ENCODE data around the gene CSMD2. TPM values are rescaled to one million over a fixed set of nuclear protein-coding genes. Genes with fewer than 3 reads are reported as not detected.

The CSMD2 gene
- total and polyA plus RNA-seq, 2 donors (not counting 1 experiment from before 2014, with no cell fraction given): 2.2 to 7.6 TPM

DNA sequence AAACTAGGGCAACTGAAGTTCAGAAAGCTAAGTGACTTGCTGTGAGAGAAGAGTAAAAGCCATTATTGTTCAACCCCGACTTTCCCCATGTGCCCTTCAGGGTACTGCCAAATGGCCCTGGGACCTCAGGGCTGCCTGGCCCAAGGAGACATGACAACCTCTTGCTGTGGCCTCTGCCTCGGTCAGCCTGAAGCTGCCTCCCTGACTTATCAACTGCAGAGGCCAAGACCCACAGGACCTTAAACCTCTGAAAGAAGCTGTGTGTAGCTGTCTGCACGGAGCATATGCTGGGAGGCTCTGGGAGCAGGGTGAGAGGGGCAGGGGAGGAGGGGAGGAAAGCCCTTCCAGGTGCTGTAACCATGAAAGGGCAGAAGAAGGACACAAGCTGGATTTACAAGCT is 265.3 kb downstream of the CSMD2 start:
- Histone ChIP-seq H3K36me3 (ENCODE audit: control insufficient read depth, insufficient read depth, low read length) (no peaks in the 10 kb centered on the region), H4K20me1 (ENCODE audit: control insufficient read depth, extremely low read depth, insufficient read depth, low read length) (no peaks in the 10 kb centered on the region), H3K79me2 (ENCODE audit: control insufficient read depth, insufficient read depth, low read length) (no peaks in the 10 kb centered on the region), H3K9me3 (ENCODE audit: control insufficient read depth, insufficient read depth, low read depth, low read length) (no peaks in the 10 kb centered on the region), H3K4me1 (ENCODE audit: control insufficient read depth, extremely low read depth, insufficient read depth, low read length) (peaks cover 17% of the 10 kb centered on the region), H3K27ac (ENCODE audit: insufficient read depth, low read length) (no peak overlapping the region), H3K4me2 (ENCODE audit: extremely low read depth, insufficient read depth, low read length) (no peak overlapping the region), H3K9ac (ENCODE audit: insufficient read depth, low read length) (no peak overlapping the region), H3K4me3 (replicated peaks in 1 of 4; ENCODE audit: control extremely low read depth in 1 of 4, insufficient read depth in 1 of 4, low read depth in 3 of 4, low read length in 4 of 4) (no peak overlapping the region), H2AFZ (ENCODE audit: low read length) (no peak overlapping the region), H3K27me3 (ENCODE audit: control insufficient read depth, insufficient read depth, low read length) (no peaks in the 10 kb centered on the region)
- DNase-seq (ENCODE audit: low read depth in 2 of 2): no peak
- TF ChIP-seq EZH2 (IDR thresholded peaks at IDR 0.05; ENCODE audit: low read length, missing control alignments): no peak
- TF ChIP-seq, protein P1, sequence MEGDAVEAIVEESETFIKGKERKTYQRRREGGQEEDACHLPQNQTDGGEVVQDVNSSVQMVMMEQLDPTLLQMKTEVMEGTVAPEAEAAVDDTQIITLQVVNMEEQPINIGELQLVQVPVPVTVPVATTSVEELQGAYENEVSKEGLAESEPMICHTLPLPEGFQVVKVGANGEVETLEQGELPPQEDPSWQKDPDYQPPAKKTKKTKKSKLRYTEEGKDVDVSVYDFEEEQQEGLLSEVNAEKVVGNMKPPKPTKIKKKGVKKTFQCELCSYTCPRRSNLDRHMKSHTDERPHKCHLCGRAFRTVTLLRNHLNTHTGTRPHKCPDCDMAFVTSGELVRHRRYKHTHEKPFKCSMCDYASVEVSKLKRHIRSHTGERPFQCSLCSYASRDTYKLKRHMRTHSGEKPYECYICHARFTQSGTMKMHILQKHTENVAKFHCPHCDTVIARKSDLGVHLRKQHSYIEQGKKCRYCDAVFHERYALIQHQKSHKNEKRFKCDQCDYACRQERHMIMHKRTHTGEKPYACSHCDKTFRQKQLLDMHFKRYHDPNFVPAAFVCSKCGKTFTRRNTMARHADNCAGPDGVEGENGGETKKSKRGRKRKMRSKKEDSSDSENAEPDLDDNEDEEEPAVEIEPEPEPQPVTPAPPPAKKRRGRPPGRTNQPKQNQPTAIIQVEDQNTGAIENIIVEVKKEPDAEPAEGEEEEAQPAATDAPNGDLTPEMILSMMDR (conservative IDR thresholded peaks at IDR 0.05 in 1 of 2, IDR thresholded peaks at IDR 0.05 in 1 of 2; ENCODE audit: low read depth in 1 of 2, low read length in 2 of 2): no peak

DNA sequence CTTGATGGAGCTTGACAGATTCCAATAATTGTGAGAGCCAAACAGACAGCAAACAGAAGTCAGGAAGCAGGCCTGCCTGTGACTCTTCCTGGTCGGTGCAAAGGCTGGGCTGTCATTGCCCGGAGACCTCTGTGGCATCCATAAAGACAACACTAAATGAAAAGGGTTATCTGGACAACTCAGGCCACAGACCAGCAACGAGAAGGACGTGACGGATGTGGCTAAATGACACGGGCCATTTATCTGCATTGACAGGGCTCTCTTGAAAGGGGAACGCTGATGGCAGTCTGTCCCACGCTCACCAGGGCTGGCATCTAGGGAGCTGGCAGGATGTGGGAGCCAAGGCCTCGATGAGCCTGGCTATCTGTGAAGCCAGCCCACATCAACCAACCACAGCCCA is 266.1 kb downstream of the CSMD2 start:
- Histone ChIP-seq H4K20me1 (ENCODE audit: control insufficient read depth, extremely low read depth, insufficient read depth, low read length) (no peaks in the 10 kb centered on the region), H3K9ac (ENCODE audit: insufficient read depth, low read length) (no peak overlapping the region), H3K9me3 (ENCODE audit: control insufficient read depth, insufficient read depth, low read depth, low read length) (no peaks in the 10 kb centered on the region), H3K79me2 (ENCODE audit: control insufficient read depth, insufficient read depth, low read length) (no peaks in the 10 kb centered on the region), H3K27me3 (ENCODE audit: control insufficient read depth, insufficient read depth, low read length) (no peaks in the 10 kb centered on the region), H3K4me1 (ENCODE audit: control insufficient read depth, extremely low read depth, insufficient read depth, low read length) (peaks cover 20% of the 10 kb centered on the region), H3K4me2 (ENCODE audit: extremely low read depth, insufficient read depth, low read length) (no peak overlapping the region), H3K36me3 (ENCODE audit: control insufficient read depth, insufficient read depth, low read length) (no peaks in the 10 kb centered on the region), H3K4me3 (replicated peaks in 1 of 4; ENCODE audit: control extremely low read depth in 1 of 4, insufficient read depth in 1 of 4, low read depth in 3 of 4, low read length in 4 of 4) (no peak overlapping the region), H2AFZ (ENCODE audit: low read length) (no peak overlapping the region), H3K27ac (ENCODE audit: insufficient read depth, low read length) (no peak overlapping the region)
- TF ChIP-seq, protein P1 (conservative IDR thresholded peaks at IDR 0.05 in 1 of 2, IDR thresholded peaks at IDR 0.05 in 1 of 2; ENCODE audit: low read depth in 1 of 2, low read length in 2 of 2): no peak
- no peak for TF ChIP-seq EZH2 (IDR thresholded peaks at IDR 0.05; ENCODE audit: low read length, missing control alignments)
- DNase-seq (ENCODE audit: low read depth in 2 of 2): no peak

DNA sequence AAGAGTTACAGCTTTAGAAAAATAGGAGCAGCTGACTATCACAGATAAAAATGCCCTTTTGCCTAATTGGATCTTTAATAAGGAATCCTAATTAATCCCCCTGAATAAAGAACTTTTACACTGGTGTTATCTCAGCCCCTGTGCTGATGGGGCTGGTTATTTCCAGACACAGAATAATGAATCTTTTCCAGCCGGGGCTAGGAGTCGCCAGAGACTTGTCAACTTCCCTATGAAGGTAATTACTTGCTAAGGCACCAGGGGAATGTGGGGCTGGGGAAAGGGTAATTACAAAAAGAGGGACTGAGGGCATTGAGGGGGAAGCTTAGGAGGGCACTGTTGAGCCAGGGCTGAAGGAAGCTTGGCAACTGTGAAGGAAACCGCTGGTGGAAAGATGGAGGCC is 266.6 kb downstream of the CSMD2 start:
- no peak overlapping the region for H2AFZ ChIP-seq (ENCODE audit: low read length)
- no peak for DNase-seq (ENCODE audit: low read depth in 2 of 2)
- peaks cover 17% of the 10 kb centered on the region for H3K4me1 ChIP-seq (ENCODE audit: control insufficient read depth, extremely low read depth, insufficient read depth, low read length)
- no peak overlapping the region for H3K4me2 ChIP-seq (ENCODE audit: extremely low read depth, insufficient read depth, low read length)
- H4K20me1 ChIP-seq (ENCODE audit: control insufficient read depth, extremely low read depth, insufficient read depth, low read length): no peaks in the 10 kb centered on the region
- no peak overlapping the region for H3K4me3 ChIP-seq (replicated peaks in 1 of 4; ENCODE audit: control extremely low read depth in 1 of 4, insufficient read depth in 1 of 4, low read depth in 3 of 4, low read length in 4 of 4)
- no peaks in the 10 kb centered on the region for H3K9me3 ChIP-seq (ENCODE audit: control insufficient read depth, insufficient read depth, low read depth, low read length)
- TF ChIP-seq EZH2 (IDR thresholded peaks at IDR 0.05; ENCODE audit: low read length, missing control alignments): no peak
- TF ChIP-seq, protein P1 (conservative IDR thresholded peaks at IDR 0.05 in 1 of 2, IDR thresholded peaks at IDR 0.05 in 1 of 2; ENCODE audit: low read depth in 1 of 2, low read length in 2 of 2): no peak
- H3K27me3 ChIP-seq (ENCODE audit: control insufficient read depth, insufficient read depth, low read length): no peaks in the 10 kb centered on the region
- no peaks in the 10 kb centered on the region for H3K36me3 ChIP-seq (ENCODE audit: control insufficient read depth, insufficient read depth, low read length)
- H3K27ac ChIP-seq (ENCODE audit: insufficient read depth, low read length): no peak overlapping the region
- no peak overlapping the region for H3K9ac ChIP-seq (ENCODE audit: insufficient read depth, low read length)
- H3K79me2 ChIP-seq (ENCODE audit: control insufficient read depth, insufficient read depth, low read length): no peaks in the 10 kb centered on the region
